Omental fat pad (tissue), 4 donors: ENCODE results near the gene TRIM72. TPM values are rescaled to one million over a fixed set of nuclear protein-coding genes. Genes with fewer than 3 reads are reported as not detected.

ENCODE experiments used
- ATAC-seq: fragments of 150-250 bp; one replicate; pipeline ENCODE4 v1.9.1; 2016; ENCODE audit warnings: mild to moderate bottlenecking, moderate library complexity; ENCODE audit not compliant: low FRiP score
- DNase-seq: peaks from one replicate; pipeline ENCODE4 v3.0.0-alpha.2; 2019; ENCODE audit warnings: low spot score
- total RNA-seq, 4 donors: library from RNA; depleted of rRNA; stranded (reverse); fragments of >200 nt; gene quantifications; one replicate each; pipeline ENCODE4 v1.1.0, GENCODE V29; 2016
- TF ChIP-seq, protein P1 (sequence below), 3 donors: fragments of 450-650 bp; IDR thresholded peaks; one replicate each; pipeline ENCODE4 v1.5.1; 2016 to 2017; ENCODE audit warnings: antibody characterized with exemption in 3 of 3, mild to moderate bottlenecking in 3 of 3, moderate library complexity in 2 of 3

TRIM72 gene
- total RNA-seq, 4 donors from 2014 or later = 0.28 TPM; not detected in 3

DNA sequence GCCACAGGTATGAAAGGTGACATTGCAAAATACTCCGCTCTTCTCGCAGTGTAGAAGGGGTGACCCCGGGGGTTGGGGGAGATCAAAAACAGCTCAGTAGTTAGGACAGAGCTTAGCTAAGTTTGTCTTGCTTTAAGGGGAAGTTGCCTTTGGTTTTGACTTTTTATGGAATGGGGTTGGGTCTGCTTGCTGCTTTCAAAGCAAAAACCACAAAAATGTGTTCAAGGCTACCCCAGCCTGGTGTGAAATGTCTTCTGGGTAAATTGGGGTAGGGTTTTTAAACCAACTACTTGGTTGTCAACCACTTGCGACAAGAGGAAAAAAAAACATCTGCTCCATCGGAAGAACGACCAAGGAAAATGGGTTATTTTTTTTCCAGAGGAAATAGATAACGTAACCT is 27.7 kb upstream of the TRIM72 start:
- TF ChIP-seq, protein P1, sequence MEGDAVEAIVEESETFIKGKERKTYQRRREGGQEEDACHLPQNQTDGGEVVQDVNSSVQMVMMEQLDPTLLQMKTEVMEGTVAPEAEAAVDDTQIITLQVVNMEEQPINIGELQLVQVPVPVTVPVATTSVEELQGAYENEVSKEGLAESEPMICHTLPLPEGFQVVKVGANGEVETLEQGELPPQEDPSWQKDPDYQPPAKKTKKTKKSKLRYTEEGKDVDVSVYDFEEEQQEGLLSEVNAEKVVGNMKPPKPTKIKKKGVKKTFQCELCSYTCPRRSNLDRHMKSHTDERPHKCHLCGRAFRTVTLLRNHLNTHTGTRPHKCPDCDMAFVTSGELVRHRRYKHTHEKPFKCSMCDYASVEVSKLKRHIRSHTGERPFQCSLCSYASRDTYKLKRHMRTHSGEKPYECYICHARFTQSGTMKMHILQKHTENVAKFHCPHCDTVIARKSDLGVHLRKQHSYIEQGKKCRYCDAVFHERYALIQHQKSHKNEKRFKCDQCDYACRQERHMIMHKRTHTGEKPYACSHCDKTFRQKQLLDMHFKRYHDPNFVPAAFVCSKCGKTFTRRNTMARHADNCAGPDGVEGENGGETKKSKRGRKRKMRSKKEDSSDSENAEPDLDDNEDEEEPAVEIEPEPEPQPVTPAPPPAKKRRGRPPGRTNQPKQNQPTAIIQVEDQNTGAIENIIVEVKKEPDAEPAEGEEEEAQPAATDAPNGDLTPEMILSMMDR (IDR thresholded peaks at IDR 0.05) = no peak
- no peak for ATAC-seq

DNA sequence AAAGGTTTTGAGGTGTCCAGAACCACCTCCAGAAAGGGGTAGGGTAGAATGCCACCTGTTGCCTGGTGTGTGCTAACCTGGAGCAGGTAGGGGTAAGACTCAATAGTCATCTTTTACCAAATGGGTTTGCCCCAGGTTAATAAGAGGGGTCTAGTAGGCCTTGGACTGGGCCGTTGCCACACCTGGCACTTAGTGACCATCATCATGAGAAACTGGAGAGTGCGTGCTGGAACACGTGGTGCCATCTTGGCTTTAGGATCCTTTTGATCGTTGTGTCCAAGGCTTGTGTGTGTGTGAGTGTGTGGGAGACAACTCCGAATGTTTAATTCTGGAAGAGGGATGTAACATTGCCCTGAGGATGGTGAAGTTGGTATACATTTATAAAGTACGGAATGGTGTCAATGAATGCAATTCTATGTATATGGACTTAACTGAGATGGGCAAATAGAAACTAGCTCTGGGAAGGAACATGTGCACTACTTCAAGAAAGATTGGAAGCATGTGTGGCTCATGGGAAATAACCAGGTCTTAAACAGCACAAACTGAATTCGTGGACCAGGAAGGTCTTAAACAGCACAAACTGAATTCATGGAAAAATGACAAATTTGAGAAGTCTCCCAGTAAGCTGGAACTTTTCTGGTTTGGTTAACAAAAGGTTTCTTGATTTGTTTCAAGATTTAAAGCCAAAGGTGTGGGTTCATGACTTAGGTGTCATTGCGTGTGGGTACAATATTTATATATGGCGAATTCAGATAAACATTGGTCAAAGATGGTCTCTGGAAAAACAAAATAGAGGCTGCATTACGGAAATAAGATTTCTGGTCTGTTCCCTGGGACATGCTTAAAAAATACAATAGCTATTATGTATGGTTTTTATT is 26.8 kb upstream of the TRIM72 start:
- TF ChIP-seq, protein P1 (IDR thresholded peaks at IDR 0.05) = no peak
- no peak for DNase-seq
- no peak for ATAC-seq

More for the DNA sequence above, 27.7 kb upstream of the TRIM72 start:
- no peak for DNase-seq

DNA sequence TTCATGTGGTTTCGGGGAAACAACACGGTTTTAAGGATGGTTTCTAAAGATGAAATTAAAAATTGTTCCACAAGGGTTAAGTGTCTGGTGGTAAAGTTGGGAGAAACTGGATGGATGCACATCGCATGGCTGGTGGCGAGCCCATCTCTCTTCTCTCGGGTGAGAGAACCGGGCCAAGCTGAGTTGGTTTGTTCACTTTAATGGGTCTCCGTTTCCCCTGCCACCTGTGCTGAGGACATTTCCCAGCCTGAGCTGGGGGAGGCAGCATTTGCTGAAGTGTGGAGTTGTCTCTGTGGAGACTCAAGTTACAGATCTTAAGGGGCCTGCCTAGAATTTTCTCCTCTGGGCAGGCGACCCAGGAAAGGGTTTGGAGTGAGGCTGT is 26.1 kb upstream of the TRIM72 start:
- DNase-seq (no peak), ATAC-seq (no peak)
- TF ChIP-seq, protein P1 (IDR thresholded peaks at IDR 0.05) = no peak

DNA sequence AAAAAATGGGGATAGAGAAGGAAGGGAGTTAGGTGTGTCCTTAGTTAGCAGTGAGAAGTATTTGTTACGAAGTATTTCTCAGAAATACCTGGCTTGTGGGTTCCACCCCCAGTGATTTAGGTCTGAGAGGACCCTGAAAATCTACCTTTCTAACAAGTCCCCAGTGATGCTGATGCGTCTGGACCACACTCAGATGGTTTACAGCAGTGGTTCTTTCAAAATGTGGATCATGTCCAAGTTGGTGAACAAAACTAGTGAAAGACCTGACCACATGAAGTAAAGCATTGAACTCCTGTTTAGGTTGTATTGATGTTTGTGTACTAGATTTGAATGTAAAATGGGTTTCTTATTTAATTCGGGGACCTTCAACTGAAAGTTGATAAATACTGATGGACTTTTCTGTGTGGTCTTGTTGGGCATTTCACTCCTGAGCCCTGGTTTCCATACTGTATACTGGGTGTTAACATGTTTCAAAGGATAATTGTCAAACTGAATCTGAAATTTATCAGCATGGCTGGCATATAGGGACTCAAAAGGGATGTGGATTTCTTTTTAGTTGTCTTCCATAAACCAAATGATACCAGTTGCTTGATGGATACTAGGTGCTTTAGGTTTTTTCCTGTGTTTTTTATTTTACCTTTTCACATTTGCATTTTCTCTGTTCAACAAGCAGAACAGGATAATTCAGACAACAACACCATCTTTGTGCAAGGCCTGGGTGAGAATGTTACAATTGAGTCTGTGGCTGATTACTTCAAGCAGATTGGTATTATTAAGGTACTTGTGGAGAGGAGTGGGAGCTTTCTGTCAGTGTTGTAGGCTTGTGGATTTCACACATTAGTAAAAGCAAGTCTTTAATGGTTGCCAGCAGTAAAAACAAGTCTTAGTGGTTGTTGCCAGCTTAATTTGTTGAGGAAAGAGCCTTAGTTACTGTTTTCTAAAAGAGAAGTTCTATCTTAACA is 25.2 kb upstream of the TRIM72 start:
- no peak for DNase-seq
- no peak for ATAC-seq
- TF ChIP-seq, protein P1 (IDR thresholded peaks at IDR 0.05) = no peak

DNA sequence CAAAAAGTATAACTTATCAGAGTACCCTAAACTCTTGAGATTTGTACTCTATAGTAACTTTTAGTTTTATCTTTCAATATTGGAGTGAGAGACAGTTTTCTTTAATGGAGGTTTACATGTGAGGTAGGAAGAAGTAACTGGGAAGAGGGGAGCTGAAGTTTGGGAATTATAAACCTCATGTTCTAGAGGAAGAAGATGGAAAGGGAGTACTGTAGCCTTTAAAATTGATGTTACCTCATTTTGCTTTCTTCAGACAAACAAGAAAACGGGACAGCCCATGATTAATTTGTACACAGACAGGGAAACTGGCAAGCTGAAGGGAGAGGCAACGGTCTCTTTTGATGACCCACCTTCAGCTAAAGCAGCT is 24.5 kb upstream of the TRIM72 start:
- DNase-seq (no peak), ATAC-seq (no peak)
- TF ChIP-seq, protein P1 (IDR thresholded peaks at IDR 0.05) = no peak

DNA sequence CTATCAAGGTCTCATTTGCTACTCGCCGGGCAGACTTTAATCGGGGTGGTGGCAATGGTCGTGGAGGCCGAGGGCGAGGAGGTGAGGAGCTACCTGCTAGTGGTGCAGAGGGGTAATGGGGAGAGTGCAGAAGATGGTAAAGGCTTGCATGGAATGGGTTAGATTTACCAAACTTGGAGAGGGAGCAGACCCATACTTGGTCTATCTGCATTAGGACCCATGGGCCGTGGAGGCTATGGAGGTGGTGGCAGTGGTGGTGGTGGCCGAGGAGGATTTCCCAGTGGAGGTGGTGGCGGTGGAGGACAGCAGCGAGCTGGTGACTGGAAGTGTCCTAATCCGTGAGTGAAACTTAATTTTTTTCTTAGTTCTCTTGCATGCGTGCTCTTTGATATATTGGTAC is 23.9 kb upstream of the TRIM72 start:
- TF ChIP-seq, protein P1 (IDR thresholded peaks at IDR 0.05) = no peak
- ATAC-seq (no peak), DNase-seq (no peak)
